Progenitor cell of endocrine pancreas (in vitro differentiated cells): ENCODE measurements around the gene APOLD1. TPM values are rescaled to one million over a fixed set of nuclear protein-coding genes. Genes with fewer than 3 reads are reported as not detected.
A peak's percentile ranks its signal among the peaks of the same experiment; 100 is the strongest.

Experiments used
- DNase-seq: peaks from one replicate; pipeline ENCODE4 v3.0.0; 2021; ENCODE audit warnings: low spot score; ENCODE audit not compliant: unreplicated experiment
- H3K27ac Mint-ChIP-seq: 2 replicates; pipeline ENCODE4 v1.8.0; 2021; ENCODE audit warnings: mild to moderate bottlenecking, moderate library complexity, mixed read lengths
- H3K27me3 Mint-ChIP-seq: 2 replicates; pipeline ENCODE4 v1.8.0; 2021; ENCODE audit warnings: mixed read lengths
- H3K36me3 Mint-ChIP-seq: 2 replicates; pipeline ENCODE4 v1.8.0; 2022; ENCODE audit warnings: mixed read lengths; ENCODE audit not compliant: insufficient read depth
- H3K4me1 Mint-ChIP-seq: 2 replicates; pipeline ENCODE4 v1.8.0; 2021; ENCODE audit warnings: low read depth, mixed read lengths
- H3K4me3 Mint-ChIP-seq: 2 replicates; pipeline ENCODE4 v1.8.0; 2021; ENCODE audit warnings: low read depth, mild to moderate bottlenecking, moderate library complexity, mixed read lengths
- H3K9me3 Mint-ChIP-seq: 2 replicates; pipeline ENCODE4 v1.8.0; 2021; ENCODE audit warnings: low read depth, mixed read lengths
- total RNA-seq: library from RNA; stranded (reverse); gene quantifications from 2 replicates; pipeline ENCODE4 v1.2.1, GENCODE V29; 2021
- TF ChIP-seq, protein P1 (sequence below): fragments of 200-600 bp; sonication (generic); IDR thresholded peaks from one replicate; pipeline ENCODE4 v1.5.0; 2021; ENCODE audit warnings: antibody characterized with exemption, mild to moderate bottlenecking; ENCODE audit not compliant: unreplicated experiment

APOLD1 gene
- total RNA-seq, 1 donor from 2014 or later, result 5.4 TPM

DNA sequence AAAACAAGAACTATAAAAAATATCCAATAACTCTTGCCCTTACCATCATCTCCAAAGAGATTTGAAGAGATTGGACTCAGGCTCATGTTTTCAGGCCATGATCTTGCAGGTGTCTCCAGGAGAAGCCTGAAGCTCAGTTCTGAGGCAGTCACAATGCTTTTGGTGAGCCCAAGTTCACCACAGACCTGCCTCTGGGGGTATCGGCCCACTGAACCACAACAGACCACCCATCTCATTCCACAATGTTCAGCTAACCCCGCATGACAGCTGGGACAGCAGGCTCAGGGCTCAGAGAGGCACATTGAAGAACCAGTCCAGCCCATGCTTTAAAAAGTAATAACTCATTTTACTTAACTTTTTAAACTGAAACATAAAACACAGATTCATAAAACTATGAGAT lies 28.3 kb upstream of the APOLD1 start:
- no peak overlapping the region for H3K4me3 Mint-ChIP-seq
- TF ChIP-seq, protein P1, sequence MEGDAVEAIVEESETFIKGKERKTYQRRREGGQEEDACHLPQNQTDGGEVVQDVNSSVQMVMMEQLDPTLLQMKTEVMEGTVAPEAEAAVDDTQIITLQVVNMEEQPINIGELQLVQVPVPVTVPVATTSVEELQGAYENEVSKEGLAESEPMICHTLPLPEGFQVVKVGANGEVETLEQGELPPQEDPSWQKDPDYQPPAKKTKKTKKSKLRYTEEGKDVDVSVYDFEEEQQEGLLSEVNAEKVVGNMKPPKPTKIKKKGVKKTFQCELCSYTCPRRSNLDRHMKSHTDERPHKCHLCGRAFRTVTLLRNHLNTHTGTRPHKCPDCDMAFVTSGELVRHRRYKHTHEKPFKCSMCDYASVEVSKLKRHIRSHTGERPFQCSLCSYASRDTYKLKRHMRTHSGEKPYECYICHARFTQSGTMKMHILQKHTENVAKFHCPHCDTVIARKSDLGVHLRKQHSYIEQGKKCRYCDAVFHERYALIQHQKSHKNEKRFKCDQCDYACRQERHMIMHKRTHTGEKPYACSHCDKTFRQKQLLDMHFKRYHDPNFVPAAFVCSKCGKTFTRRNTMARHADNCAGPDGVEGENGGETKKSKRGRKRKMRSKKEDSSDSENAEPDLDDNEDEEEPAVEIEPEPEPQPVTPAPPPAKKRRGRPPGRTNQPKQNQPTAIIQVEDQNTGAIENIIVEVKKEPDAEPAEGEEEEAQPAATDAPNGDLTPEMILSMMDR, result no peak
- H3K36me3 Mint-ChIP-seq, result no peaks in the 10 kb centered on the region
- no peak overlapping the region for H3K27ac Mint-ChIP-seq
- DNase-seq, result no peak
- no peaks in the 10 kb centered on the region for H3K27me3 Mint-ChIP-seq
- peaks cover 12% of the 10 kb centered on the region for H3K4me1 Mint-ChIP-seq
- peaks cover 3% of the 10 kb centered on the region for H3K9me3 Mint-ChIP-seq

DNA sequence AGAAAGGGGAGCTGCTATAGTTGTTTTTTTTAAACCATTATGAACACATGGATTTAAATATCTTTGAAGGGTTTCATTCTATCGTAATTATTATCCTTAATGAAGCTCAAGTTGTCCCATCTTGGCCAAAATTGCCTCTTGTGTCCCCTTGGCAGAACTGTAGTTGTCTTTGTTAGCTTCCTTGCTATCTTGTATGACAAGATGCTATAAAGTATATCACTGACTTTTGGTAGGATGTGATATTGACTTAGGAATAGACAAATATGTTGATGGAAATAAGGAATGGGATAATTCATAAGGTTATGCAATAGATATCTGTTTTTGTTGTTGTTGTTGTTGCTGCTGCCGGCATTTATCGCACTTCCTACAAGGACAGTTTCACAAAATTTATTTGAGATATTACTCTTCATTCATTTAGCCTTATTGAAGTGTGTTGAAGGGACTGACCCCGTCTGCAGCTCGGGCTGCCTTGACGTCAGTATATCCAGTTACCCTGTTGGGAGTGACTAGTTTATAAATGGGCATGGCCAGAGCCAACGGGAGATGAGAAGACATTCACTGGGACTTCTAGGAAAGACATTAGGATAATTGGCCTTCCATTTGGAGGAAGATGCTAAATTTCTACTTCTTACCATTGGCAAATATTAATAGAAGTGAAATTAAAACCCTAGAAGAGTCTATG lies 26.1 kb upstream of the APOLD1 start:
- TF ChIP-seq, protein P1, result no peak
- Mint-ChIP-seq H3K4me1 (peaks cover 12% of the 10 kb centered on the region), H3K4me3 (no peak overlapping the region), H3K9me3 (peaks cover 3% of the 10 kb centered on the region), H3K27me3 (no peaks in the 10 kb centered on the region), H3K36me3 (no peaks in the 10 kb centered on the region), H3K27ac (no peak overlapping the region)
- DNase-seq, result no peak

DNA sequence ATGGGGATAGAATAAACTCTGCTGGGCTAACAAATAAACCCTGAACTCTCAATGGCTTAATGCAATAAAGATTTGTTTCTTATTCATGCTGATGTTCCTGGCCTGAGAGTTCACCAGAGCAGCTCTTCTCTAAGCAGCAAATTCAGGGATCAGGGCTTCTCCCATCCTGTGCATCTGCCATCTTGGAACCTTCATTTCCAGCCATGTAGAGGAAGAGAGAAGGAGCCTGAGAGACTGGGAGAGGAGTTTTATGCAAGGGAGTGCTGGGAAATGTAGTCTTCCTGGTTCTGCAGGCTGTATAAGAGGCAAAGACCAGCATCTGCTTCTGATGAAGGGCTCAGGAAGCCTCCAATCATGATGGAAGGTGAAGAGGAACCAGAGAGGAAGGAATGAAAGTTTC lies 20.6 kb upstream of the APOLD1 start:
- no peak for DNase-seq
- H3K27me3 Mint-ChIP-seq, result no peaks in the 10 kb centered on the region
- TF ChIP-seq, protein P1, result no peak
- H3K27ac Mint-ChIP-seq, result no peak overlapping the region
- H3K4me1 Mint-ChIP-seq, result no peaks in the 10 kb centered on the region
- H3K9me3 Mint-ChIP-seq, result peaks cover 2% of the 10 kb centered on the region
- no peak overlapping the region for H3K4me3 Mint-ChIP-seq
- peaks cover under 1% of the 10 kb centered on the region for H3K36me3 Mint-ChIP-seq

DNA sequence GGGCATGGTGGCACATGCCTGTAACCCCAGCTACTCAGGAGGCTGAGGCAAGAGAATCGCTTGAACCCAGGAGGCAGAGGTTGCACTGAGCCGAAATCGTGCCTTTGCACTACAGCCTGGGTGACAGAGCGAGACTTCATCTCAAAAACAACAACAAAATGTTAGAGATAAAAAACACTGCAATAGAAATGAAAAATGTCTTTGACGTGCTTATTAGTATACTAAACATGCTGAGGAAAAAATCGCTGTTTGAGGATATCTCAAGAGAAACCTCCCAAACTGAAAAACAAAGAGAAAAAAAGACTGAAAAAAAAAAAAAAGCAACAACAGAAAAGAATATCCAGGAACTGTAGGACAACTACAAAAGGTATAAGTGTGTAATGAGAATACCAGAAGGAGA lies 15.2 kb upstream of the APOLD1 start:
- no peaks in the 10 kb centered on the region for H3K27me3 Mint-ChIP-seq
- peaks cover 6% of the 10 kb centered on the region for H3K36me3 Mint-ChIP-seq
- H3K4me1 Mint-ChIP-seq, result peaks cover 6% of the 10 kb centered on the region
- peaks cover 17% of the 10 kb centered on the region for H3K9me3 Mint-ChIP-seq
- H3K4me3 Mint-ChIP-seq, result no peak overlapping the region
- H3K27ac Mint-ChIP-seq, result no peak overlapping the region
- TF ChIP-seq, protein P1, result no peak
- no peak for DNase-seq

DNA sequence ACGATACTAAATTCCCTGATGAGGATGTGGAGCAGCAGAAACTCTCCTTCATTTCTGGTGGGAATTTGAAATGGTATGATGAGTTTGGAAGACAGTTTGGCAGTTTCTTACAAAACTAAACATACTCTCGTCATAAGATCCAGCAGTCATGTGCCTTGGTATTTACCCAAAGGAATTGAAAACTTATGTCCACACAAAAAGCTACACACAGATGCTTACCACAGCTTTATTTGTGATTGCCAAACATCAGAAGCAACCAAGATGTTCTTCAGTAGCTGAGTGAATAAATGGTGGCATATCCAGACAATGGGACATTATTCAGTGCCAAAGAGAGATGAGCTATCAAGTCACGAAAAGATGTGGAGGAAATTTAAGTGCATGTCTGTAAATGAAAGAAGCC lies 10.7 kb upstream of the APOLD1 start:
- no peaks in the 10 kb centered on the region for H3K27me3 Mint-ChIP-seq
- H3K4me1 Mint-ChIP-seq, result peaks cover 32% of the 10 kb centered on the region
- no peak overlapping the region for H3K4me3 Mint-ChIP-seq
- H3K36me3 Mint-ChIP-seq, result peaks cover 7% of the 10 kb centered on the region
- H3K27ac Mint-ChIP-seq, result peak overlapping the region; percentile 86
- TF ChIP-seq, protein P1, result no peak
- DNase-seq, result no peak
- peaks cover 15% of the 10 kb centered on the region for H3K9me3 Mint-ChIP-seq
